H9 (cell line): ENCODE data around the gene PSMB3. TPM values are rescaled to one million over a fixed set of nuclear protein-coding genes. Genes with fewer than 3 reads are reported as not detected.

Experiments used
- DNase-seq: peaks from one replicate; pipeline ENCODE4 v3.0.0-alpha.2; 2017
- H2AFZ ChIP-seq: one replicate; pipeline ENCODE4 v1.6.1; 2013; ENCODE audit warnings: mild to moderate bottlenecking, low read length, control low read depth, moderate library complexity
- H2AK5ac ChIP-seq: 2 replicates; pipeline ENCODE4 v1.6.1; 2013; ENCODE audit warnings: low read length, control low read depth, mixed read lengths; ENCODE audit not compliant: insufficient read length
- H2BK120ac ChIP-seq: one replicate; pipeline ENCODE4 v1.6.1; 2013; ENCODE audit warnings: low read depth, mild to moderate bottlenecking, low read length, control low read depth, inconsistent platforms; ENCODE audit not compliant: poor library complexity, severe bottlenecking
- H2BK12ac ChIP-seq: 2 replicates; pipeline ENCODE4 v1.6.1; 2013; ENCODE audit warnings: low read length, control low read depth, mixed read lengths, low read depth; ENCODE audit not compliant: insufficient read length
- H2BK15ac ChIP-seq: 2 replicates; pipeline ENCODE4 v1.6.1; 2013; ENCODE audit warnings: low read depth, low read length, control low read depth
- H2BK20ac ChIP-seq: one replicate; pipeline ENCODE4 v1.6.1; 2013; ENCODE audit warnings: low read depth, mild to moderate bottlenecking, low read length, control low read depth, inconsistent platforms; ENCODE audit not compliant: poor library complexity, severe bottlenecking
- H2BK5ac ChIP-seq: 2 replicates; pipeline ENCODE4 v1.6.1; 2013; ENCODE audit warnings: low read length, control low read depth, mixed read lengths; ENCODE audit not compliant: insufficient read length
- H3K14ac ChIP-seq: 2 replicates; pipeline ENCODE4 v1.6.1; 2013; ENCODE audit warnings: low read length, control low read depth; ENCODE audit not compliant: insufficient read depth
- H3K18ac ChIP-seq: 2 replicates; pipeline ENCODE4 v1.6.1; 2013; ENCODE audit warnings: low read depth, mild to moderate bottlenecking, mixed read lengths, low read length, control low read depth; ENCODE audit not compliant: insufficient read length
- H3K23ac ChIP-seq: 2 replicates; pipeline ENCODE4 v1.6.1; 2013; ENCODE audit warnings: low read length, control low read depth, mixed read lengths, low read depth; ENCODE audit not compliant: insufficient read length
- H3K23me2 ChIP-seq: 2 replicates; pipeline ENCODE4 v1.6.1; 2013; ENCODE audit warnings: low read depth, mild to moderate bottlenecking, mixed read lengths, low read length, control low read depth; ENCODE audit not compliant: insufficient read length, poor library complexity, severe bottlenecking
- H3K27ac ChIP-seq: 2 replicates; pipeline ENCODE4 v1.5.1; 2013; ENCODE audit warnings: low read length, control low read depth, mixed read lengths, low read depth; ENCODE audit not compliant: insufficient read length
- H3K27me3 ChIP-seq: 2 replicates; pipeline ENCODE4 v1.6.1; 2013; ENCODE audit warnings: low read length, control low read depth, inconsistent platforms; ENCODE audit not compliant: insufficient read depth
- H3K4ac ChIP-seq: 2 replicates; pipeline ENCODE4 v1.6.1; 2013; ENCODE audit warnings: low read depth, mild to moderate bottlenecking, control low read depth, inconsistent platforms, low read length, moderate library complexity
- H3K4me1 ChIP-seq: 2 replicates; pipeline ENCODE4 v1.6.1; 2013; ENCODE audit warnings: low read length, control low read depth, inconsistent platforms; ENCODE audit not compliant: insufficient read depth
- H3K4me2 ChIP-seq: 2 replicates; pipeline ENCODE4 v1.6.1; 2013; ENCODE audit warnings: low read length, control low read depth, mixed read lengths; ENCODE audit not compliant: insufficient read length, insufficient read depth
- H3K56ac ChIP-seq: 2 replicates; pipeline ENCODE4 v1.6.1; 2013; ENCODE audit warnings: low read depth, mild to moderate bottlenecking, mixed read lengths, low read length, control low read depth; ENCODE audit not compliant: insufficient read length
- H3K79me1 ChIP-seq: 2 replicates; pipeline ENCODE4 v1.6.1; 2013; ENCODE audit warnings: low read depth, mild to moderate bottlenecking, moderate library complexity, low read length, control low read depth, inconsistent platforms; ENCODE audit not compliant: insufficient read depth, poor library complexity, severe bottlenecking
- H3K79me2 ChIP-seq: 2 replicates; pipeline ENCODE4 v1.6.1; 2013; ENCODE audit warnings: low read length, control low read depth, inconsistent platforms; ENCODE audit not compliant: insufficient read depth
- H3K9ac ChIP-seq: 2 replicates; pipeline ENCODE4 v1.6.1; 2013; ENCODE audit warnings: low read length, control low read depth, mixed read lengths; ENCODE audit not compliant: insufficient read length; ENCODE audit errors: extremely low read depth
- H3K9me3 ChIP-seq: one replicate; pipeline ENCODE4 v1.6.1; 2013; ENCODE audit warnings: low read depth, low read length, inconsistent platforms; ENCODE audit not compliant: control insufficient read depth
- H3T11ph ChIP-seq: one replicate; pipeline ENCODE4 v1.6.1; 2013; ENCODE audit warnings: mild to moderate bottlenecking, low read length, control low read depth, inconsistent platforms
- H4K20me1 ChIP-seq: one replicate; pipeline ENCODE4 v1.6.1; 2013; ENCODE audit not compliant: control insufficient read depth, insufficient read length, insufficient read depth
- H4K5ac ChIP-seq: 2 replicates; pipeline ENCODE4 v1.6.1; 2013; ENCODE audit warnings: low read depth, mild to moderate bottlenecking, mixed read lengths, low read length, control low read depth; ENCODE audit not compliant: insufficient read length
- H4K8ac ChIP-seq: replicated peaks from 2 replicates; pipeline ENCODE4 v1.6.1; 2013; ENCODE audit warnings: low read length, control low read depth, mixed read lengths, low read depth; ENCODE audit not compliant: insufficient read length
- H4K91ac ChIP-seq: 2 replicates; pipeline ENCODE4 v1.6.1; 2013; ENCODE audit warnings: low read depth, mild to moderate bottlenecking, moderate library complexity, mixed read lengths, low read length, control low read depth; ENCODE audit not compliant: insufficient read length
- H3K27ac Mint-ChIP-seq, 3 experiments: 2 replicates in 2 of 3; 3 replicates in 1 of 3; pipeline ENCODE4 v1.8.0; 2020 to 2021; ENCODE audit warnings: mixed read lengths in 3 of 3, mild to moderate bottlenecking in 1 of 3, moderate library complexity in 1 of 3
- H3K27me3 Mint-ChIP-seq: 2 replicates; pipeline ENCODE4 v1.8.0; 2021; ENCODE audit warnings: low read depth, mild to moderate bottlenecking, moderate library complexity, mixed read lengths
- H3K36me3 Mint-ChIP-seq, 3 experiments: 2 replicates in 2 of 3; 3 replicates in 1 of 3; pipeline ENCODE4 v1.8.0; 2020 to 2021; ENCODE audit warnings: low read depth in 3 of 3, mixed read lengths in 3 of 3; ENCODE audit not compliant: insufficient read depth in 1 of 3
- H3K4me1 Mint-ChIP-seq, 2 experiments: 2 replicates each; pipeline ENCODE4 v1.8.0; 2020; ENCODE audit warnings: mixed read lengths in 2 of 2
- H3K4me3 Mint-ChIP-seq, 2 experiments: 2 replicates in 1 of 2; 3 replicates in 1 of 2; pipeline ENCODE4 v1.8.0; 2020 to 2021; ENCODE audit warnings: mild to moderate bottlenecking in 2 of 2, mixed read lengths in 2 of 2, moderate library complexity in 1 of 2
- H3K9me3 Mint-ChIP-seq, 2 experiments: 2 replicates in 1 of 2; 3 replicates in 1 of 2; pipeline ENCODE4 v1.8.0; 2020; ENCODE audit warnings: mild to moderate bottlenecking in 2 of 2, mixed read lengths in 2 of 2, moderate library complexity in 1 of 2
- CTCF ChIP-seq: fragments of 200-600 bp; sonication (generic); conservative IDR thresholded peaks from 3 replicates; pipeline ENCODE4 v1.8.0; 2021; ENCODE audit warnings: antibody characterized with exemption, mild to moderate bottlenecking
- WGBS: extraction: QIAGEN DNeasy Blood & Tissue Kit; methylation state at CpG from one replicate; pipeline ENCODE4 v1.1.7; 2013; ENCODE audit warnings: missing lambda C conversion rate, low lambda C conversion rate, mixed read lengths; ENCODE audit not compliant: insufficient read length; ENCODE audit errors: extremely low coverage; 5-methylcytosine and 5-hydroxymethylcytosine counted together
- total RNA-seq: library from RNA; stranded (reverse); gene quantifications from 2 replicates; pipeline ENCODE4 v1.2.1, GENCODE V29; 2021

Gene PSMB3
- total RNA-seq, 1 experiment from 2014 or later = 242 TPM

- H4K5ac ChIP-seq = no peak overlapping the region
- peaks cover 13% of the 10 kb centered on the region for H3K79me1 ChIP-seq
- no peak for TF ChIP-seq CTCF
- no peak overlapping the region for H2BK15ac ChIP-seq
- no peak overlapping the region for H4K8ac ChIP-seq
- no peak overlapping the region for H3K4me3 Mint-ChIP-seq
- H2AK5ac ChIP-seq = no peak overlapping the region
- H2BK12ac ChIP-seq = no peak overlapping the region
- H3K9ac ChIP-seq = no peak overlapping the region
- no CpG with 5 or more reads among the region's 14 CpGs for WGBS
- H3K4me1 ChIP-seq = peaks cover 3% of the 10 kb centered on the region; the same call in 1 of the 2 replicates
- no peak overlapping the region for H3K4ac ChIP-seq
- no peak overlapping the region for H2AFZ ChIP-seq
- H2BK20ac ChIP-seq = no peak overlapping the region
- H3K14ac ChIP-seq = no peak overlapping the region
- H3K27me3 ChIP-seq = no peaks in the 10 kb centered on the region
- no peak overlapping the region for H3K23ac ChIP-seq
- H3K36me3 Mint-ChIP-seq = peaks cover 30 to 58% (median 52%) of the 10 kb centered on the region in 3 experiments; a peak in 6 of 7 replicates
- no peak overlapping the region; a peak in 1 of 7 replicates for H3K27ac Mint-ChIP-seq
- H3K27ac ChIP-seq = no peak overlapping the region
- H2BK120ac ChIP-seq = no peak overlapping the region
- no peaks in the 10 kb centered on the region; the same call in 1 of the 2 replicates for H3K27me3 Mint-ChIP-seq
- no peak overlapping the region for H3K56ac ChIP-seq
- H2BK5ac ChIP-seq = no peak overlapping the region
- H3K23me2 ChIP-seq = peaks cover 7% of the 10 kb centered on the region
- H3K9me3 Mint-ChIP-seq = no peaks in the 10 kb centered on the region; a peak in 1 of 5 replicates
- H4K91ac ChIP-seq = no peak overlapping the region
- H3K4me2 ChIP-seq = no peak overlapping the region
- no peaks in the 10 kb centered on the region for H3K9me3 ChIP-seq
- DNase-seq = no peak
- H4K20me1 ChIP-seq = no peaks in the 10 kb centered on the region
- H3K18ac ChIP-seq = no peak overlapping the region
- peaks cover 28 to 43% of the 10 kb centered on the region in 2 experiments for H3K4me1 Mint-ChIP-seq
- H3T11ph ChIP-seq = no peak overlapping the region
- H3K79me2 ChIP-seq = peaks cover 38% of the 10 kb centered on the region; the same call in 1 of the 2 replicates
Observed at GRCh38 chr17:38739305-38739704, 13.2 kb upstream of the PSMB3 start.
